Right lobe of liver (tissue), 4 donors: Measurements from ENCODE around the gene RNF17.

ENCODE experiments used
- CTCF ChIP-seq, 4 donors: fragments of 200-600 bp in 3 of 4; fragments of 450-650 bp in 1 of 4; IDR thresholded peaks; one replicate each; pipeline versions ENCODE4 v1.5.1 to v1.8.0; 2016 to 2022; ENCODE audit warnings: antibody characterized with exemption in 4 of 4, mild to moderate bottlenecking in 2 of 4
- POLR2A ChIP-seq: fragments of 450-650 bp; IDR thresholded peaks from one replicate; pipeline ENCODE4 v1.6.1; 2017; ENCODE audit warnings: antibody characterized with exemption, mild to moderate bottlenecking
- donor health status: DM: no; HTN: no; CAD: no.
- donor health status: DM: no; HTN: no; CAD: no.
- donor health status: DM: no; HTN: yes; CAD: no.

- no peak for TF ChIP-seq CTCF (IDR thresholded peaks at IDR 0.05)
- no peak for TF ChIP-seq POLR2A
These were observed 128.9 kb downstream of the RNF17 start for GRCh38 chr13:24892829-24893228.
